Endothelial cell of umbilical vein (primary cell): ENCODE measurements around the gene CYP46A1. TPM values are rescaled to one million over a fixed set of nuclear protein-coding genes. Genes with fewer than 3 reads are reported as not detected.

Source experiments
- BruUV-seq: library from RNA; stranded (reverse); fragments of 400-500 nt; replicated peaks from 2 replicates; lab custom pipeline; 2021; lab: Mats Ljungman, UMichigan
- CTCF ChIA-PET: fragments of 300-600, 350-600 bp; sonication (Branson Sonifier 250); formaldehyde crosslinking; loops from one replicate; lab custom pipeline; 2021; ENCODE audit warnings: antibody characterized with exemption, inconsistent platforms; lab: Charles Lee
- POLR2A ChIA-PET: fragments of 300-600, 350-600 bp; sonication (Branson Sonifier 250); formaldehyde crosslinking; loops from one replicate; lab custom pipeline; 2021; ENCODE audit warnings: antibody characterized with exemption, inconsistent platforms; lab: Charles Lee
- DNase-seq: peaks from one replicate; pipeline ENCODE4 v3.0.0-alpha.2; 2011; ENCODE audit warnings: low read depth, low spot score
- FAIRE-seq: peaks from 2 replicates; lab custom pipeline; 2011; peaks lifted over from hg19 to GRCh38; lab: Jason Lieb, UNC
- H2AFZ ChIP-seq: 2 replicates; pipeline ENCODE4 v1.6.0; 2012; ENCODE audit warnings: low read depth, low read length, control low read depth, inconsistent platforms
- H3K27ac ChIP-seq: 2 replicates; pipeline ENCODE4 v1.5.1; 2011; ENCODE audit warnings: low read depth, mild to moderate bottlenecking, control low read depth, low read length, moderate library complexity; ENCODE audit not compliant: insufficient read depth
- H3K27me3 ChIP-seq, 2 experiments: 2 replicates each; pipeline versions ENCODE4 v1.6.0 to v1.6.1; 2011; ENCODE audit warnings: low read length in 2 of 2, mixed read lengths in 1 of 2; ENCODE audit not compliant: control insufficient read depth in 2 of 2, insufficient read depth in 2 of 2
- H3K36me3 ChIP-seq, 2 experiments: 2 replicates in 1 of 2; 3 replicates in 1 of 2; pipeline ENCODE4 v1.5.1; 2011; ENCODE audit warnings: low read length in 2 of 2, mild to moderate bottlenecking in 1 of 2, moderate library complexity in 1 of 2; ENCODE audit not compliant: control insufficient read depth in 2 of 2, insufficient read depth in 2 of 2; ENCODE audit errors: extremely low read depth in 1 of 2
- H3K4me1 ChIP-seq: 3 replicates; pipeline ENCODE4 v1.5.1; 2011; ENCODE audit warnings: mild to moderate bottlenecking, low read length; ENCODE audit not compliant: control insufficient read depth, insufficient read depth; ENCODE audit errors: extremely low read depth
- H3K4me2 ChIP-seq: 2 replicates; pipeline ENCODE4 v1.6.1; 2011; ENCODE audit warnings: low read length, control low read depth, mixed read lengths; ENCODE audit not compliant: insufficient read depth
- H3K4me3 ChIP-seq, 3 experiments: fragments of 200-600 bp in 1 of 3; sonication (generic), shearing (Covaris generic) in 1 of 3; replicated peaks in 1 of 3; 2 replicates each; pipeline ENCODE4 v1.5.1; 2011 to 2016; ENCODE audit warnings: control low read depth in 3 of 3, low read length in 3 of 3, mild to moderate bottlenecking in 2 of 3, inconsistent platforms in 1 of 3, low read depth in 1 of 3, moderate library complexity in 1 of 3; ENCODE audit not compliant: insufficient read depth in 1 of 3
- H3K79me2 ChIP-seq: 2 replicates; pipeline ENCODE4 v1.6.0; 2012; ENCODE audit warnings: low read length, inconsistent platforms; ENCODE audit not compliant: control insufficient read depth, insufficient read depth
- H3K9ac ChIP-seq: replicated peaks from 2 replicates; pipeline ENCODE3; 2011; ENCODE audit warnings: low read length, control low read depth; ENCODE audit not compliant: insufficient read depth; ENCODE audit errors: extremely low read depth
- H3K9me1 ChIP-seq: replicated peaks from 3 replicates; pipeline ENCODE4 v1.6.0; 2011; ENCODE audit warnings: mild to moderate bottlenecking, low read length; ENCODE audit not compliant: control insufficient read depth, insufficient read depth; ENCODE audit errors: extremely low read depth
- H3K9me3 ChIP-seq: replicated peaks from 2 replicates; pipeline ENCODE4 v1.5.1; 2012; ENCODE audit warnings: low read length, inconsistent platforms; ENCODE audit not compliant: control insufficient read depth, insufficient read depth
- H4K20me1 ChIP-seq: replicated peaks from 2 replicates; pipeline ENCODE3; 2011; ENCODE audit warnings: mild to moderate bottlenecking, low read length; ENCODE audit not compliant: control insufficient read depth, insufficient read depth; ENCODE audit errors: extremely low read depth
- EZH2 ChIP-seq: IDR thresholded peaks from 2 replicates; pipeline ENCODE4 v1.6.1; 2012; ENCODE audit warnings: borderline replicate concordance, low read depth, mild to moderate bottlenecking, moderate library complexity, low read length, inconsistent platforms; ENCODE audit not compliant: severe bottlenecking
- FOS ChIP-seq: IDR thresholded peaks from 2 replicates; pipeline ENCODE4 v1.6.1; 2011; ENCODE audit warnings: mild to moderate bottlenecking, low read length, moderate library complexity, borderline replicate concordance; ENCODE audit not compliant: insufficient read depth
- GATA2 ChIP-seq: IDR thresholded peaks from 2 replicates; pipeline ENCODE4 v1.7.0; 2011; ENCODE audit warnings: low read depth, mild to moderate bottlenecking, moderate library complexity, mixed read lengths, low read length; ENCODE audit not compliant: insufficient read length, insufficient read depth
- JUN ChIP-seq: IDR thresholded peaks from 2 replicates; pipeline ENCODE4 v1.6.1; 2011; ENCODE audit warnings: borderline replicate concordance, low read depth; ENCODE audit not compliant: insufficient read length, insufficient read depth
- MYC ChIP-seq: IDR thresholded peaks from one replicate; pipeline ENCODE4 v1.6.1; 2011; ENCODE audit warnings: mild to moderate bottlenecking, low read depth, low read length
- POLR2A ChIP-seq: IDR thresholded peaks from 2 replicates; pipeline ENCODE4 v1.6.1; 2012; ENCODE audit warnings: low read depth, mild to moderate bottlenecking, control low read depth, low read length
- POLR2AphosphoS5 ChIP-seq: IDR thresholded peaks from 2 replicates; pipeline ENCODE4 v1.6.1; 2012; ENCODE audit warnings: low read depth, mild to moderate bottlenecking, control low read depth, low read length, moderate library complexity; ENCODE audit not compliant: insufficient read depth
- dilution Hi-C: fragments of 300-500 bp; cut with MboI; formaldehyde crosslinking; loops from one replicate; pipeline ENCODE4 v1.15.0; 2019; ENCODE audit warnings: low sequenced_read_pairs; ENCODE audit not compliant: extremely low pct_ligation_motif_present
- intact Hi-C: fragments of 100-400 bp; cut with micrococcal nuclease; formaldehyde crosslinking; loops from one replicate; pipeline ENCODE4 v1.10.0; 2022
- polyA plus RNA-seq, 4 experiments: library from polyadenylated mRNA; depleted of rRNA in 3 of 4; stranded (reverse) in 3 of 4; unstranded in 1 of 4; fragments of >200 nt; gene quantifications; 2 replicates each; pipeline versions ENCODE4 v1.2.1 to v1.2.3, GENCODE V29; 2011 to 2012; ENCODE audit warnings: missing spikeins in 1 of 4
- total RNA-seq: library from RNA; stranded (reverse); gene quantifications from 2 replicates; pipeline ENCODE4 v1.2.3, GENCODE V29; 2021
- TF ChIP-seq, protein P1 (sequence below), 2 donors: IDR thresholded peaks; 1 replicate in 1 of 2; 2 replicates in 1 of 2; pipeline ENCODE4 v1.5.1; 2011; ENCODE audit warnings: low read length in 2 of 2, mild to moderate bottlenecking in 2 of 2, moderate library complexity in 2 of 2, control low read depth in 1 of 2, inconsistent platforms in 1 of 2, low read depth in 1 of 2; ENCODE audit not compliant: insufficient read depth in 1 of 2; ENCODE audit errors: extremely low read depth in 1 of 2
- TF ChIP-seq, protein P2 (sequence below): IDR thresholded peaks from 2 replicates; pipeline ENCODE4 v1.6.1; 2011; ENCODE audit not compliant: insufficient read depth, insufficient read length

The CYP46A1 gene
- total and polyA plus RNA-seq, 2 donors (not counting 3 experiments of a cell fraction or from before 2014, with no cell fraction given): 0.03 to 0.24 TPM

DNA sequence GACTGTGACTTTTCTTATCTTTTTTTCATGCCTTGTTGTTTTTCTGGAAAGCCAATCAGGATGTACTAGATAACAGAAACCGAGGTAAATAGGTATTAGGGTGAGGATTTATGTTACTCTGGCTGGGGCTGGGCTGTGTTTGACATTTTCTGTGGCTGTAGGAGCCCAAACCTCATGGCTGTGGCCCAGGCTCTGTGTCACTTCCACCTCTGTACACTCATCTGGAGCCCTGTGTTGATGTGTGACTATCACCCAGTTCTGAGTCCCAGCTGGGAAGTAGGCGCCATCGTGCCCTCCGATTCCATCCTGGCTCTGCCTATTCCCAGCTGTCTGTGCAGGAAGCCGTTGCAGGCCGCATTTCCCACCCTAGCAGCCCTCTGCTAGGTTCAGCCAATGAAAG, 40.8 kb upstream of the CYP46A1 start:
- Histone ChIP-seq H3K36me3 (no peaks in the 10 kb centered on the region), H3K4me1 (no peaks in the 10 kb centered on the region), H3K79me2 (no peaks in the 10 kb centered on the region), H3K4me3 (no peak overlapping the region), H3K27me3 (no peaks in the 10 kb centered on the region), H3K9me1 (no peaks in the 10 kb centered on the region), H3K9ac (no peak overlapping the region), H3K9me3 (no peaks in the 10 kb centered on the region), H2AFZ (no peak overlapping the region), H4K20me1 (no peaks in the 10 kb centered on the region), H3K27ac (no peak overlapping the region), H3K4me2 (no peak overlapping the region)
- dilution Hi-C loops (no loop called here), intact Hi-C loops (no loop called here)
- CTCF ChIA-PET: no interaction called here
- TF ChIP-seq, protein P1, sequence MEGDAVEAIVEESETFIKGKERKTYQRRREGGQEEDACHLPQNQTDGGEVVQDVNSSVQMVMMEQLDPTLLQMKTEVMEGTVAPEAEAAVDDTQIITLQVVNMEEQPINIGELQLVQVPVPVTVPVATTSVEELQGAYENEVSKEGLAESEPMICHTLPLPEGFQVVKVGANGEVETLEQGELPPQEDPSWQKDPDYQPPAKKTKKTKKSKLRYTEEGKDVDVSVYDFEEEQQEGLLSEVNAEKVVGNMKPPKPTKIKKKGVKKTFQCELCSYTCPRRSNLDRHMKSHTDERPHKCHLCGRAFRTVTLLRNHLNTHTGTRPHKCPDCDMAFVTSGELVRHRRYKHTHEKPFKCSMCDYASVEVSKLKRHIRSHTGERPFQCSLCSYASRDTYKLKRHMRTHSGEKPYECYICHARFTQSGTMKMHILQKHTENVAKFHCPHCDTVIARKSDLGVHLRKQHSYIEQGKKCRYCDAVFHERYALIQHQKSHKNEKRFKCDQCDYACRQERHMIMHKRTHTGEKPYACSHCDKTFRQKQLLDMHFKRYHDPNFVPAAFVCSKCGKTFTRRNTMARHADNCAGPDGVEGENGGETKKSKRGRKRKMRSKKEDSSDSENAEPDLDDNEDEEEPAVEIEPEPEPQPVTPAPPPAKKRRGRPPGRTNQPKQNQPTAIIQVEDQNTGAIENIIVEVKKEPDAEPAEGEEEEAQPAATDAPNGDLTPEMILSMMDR (IDR thresholded peaks at IDR 0.05; ENCODE audit: extremely low read depth in 1 of 2, insufficient read depth in 1 of 2, low read depth in 1 of 2, low read length in 2 of 2): no peak
- TF ChIP-seq POLR2A (no peak), EZH2 (no peak), JUN (no peak), GATA2 (no peak), POLR2AphosphoS5 (no peak), FOS (no peak), MYC (no peak)
- TF ChIP-seq, protein P2, sequence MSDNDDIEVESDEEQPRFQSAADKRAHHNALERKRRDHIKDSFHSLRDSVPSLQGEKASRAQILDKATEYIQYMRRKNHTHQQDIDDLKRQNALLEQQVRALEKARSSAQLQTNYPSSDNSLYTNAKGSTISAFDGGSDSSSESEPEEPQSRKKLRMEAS: no peak
- DNase-seq (no peak), FAIRE-seq (no peak)
- BruUV-seq: no TSS peak
- POLR2A ChIA-PET: no interaction called here
